NCI-H1694 (cell line): ENCODE results near the gene THOC7.

ENCODE experiments used
- DNase-seq: peaks from one replicate; lab custom pipeline; 2025; lab: John Stamatoyannopoulos, UW

Gene THOC7

GRCh38 chr3:63842127-63842526, 21.5 kb downstream of the THOC7 start:
- no peak for DNase-seq

GRCh38 chr3:63841704-63842103, 21.9 kb downstream of the THOC7 start:
- DNase-seq = no peak

- no peak for DNase-seq
These were observed 31.2 kb downstream of the THOC7 start for GRCh38 chr3:63832395-63832794.

GRCh38 chr3:63830526-63830925, 33.1 kb downstream of the THOC7 start:
- DNase-seq = no peak

- no peak for DNase-seq
These were observed 39.3 kb downstream of the THOC7 start for GRCh38 chr3:63824309-63824708.

- DNase-seq = no peak
These were observed 44.5 kb downstream of the THOC7 start, which contains the start of gene C3orf49 for GRCh38 chr3:63819151-63819398. Gene C3orf49 (plus strand): TSS chr3:63819299. CDS start chr3:63819472, 173 bp downstream.

- DNase-seq = peak; percentile 24
These were observed 45.1 kb downstream of the THOC7 start for GRCh38 chr3:63818282-63819150.

GRCh38 chr3:63817225-63817624, 46.4 kb downstream of the THOC7 start:
- DNase-seq = no peak

- DNase-seq = no peak
These were observed 49.4 kb downstream of the THOC7 start for GRCh38 chr3:63814237-63814636.

GRCh38 chr3:63809607-63810006, 54.0 kb downstream of the THOC7 start:
- no peak for DNase-seq

- DNase-seq = no peak
These were observed 55.0 kb downstream of the THOC7 start for GRCh38 chr3:63808633-63809032.

- DNase-seq = no peak
These were observed 55.5 kb downstream of the THOC7 start for GRCh38 chr3:63807961-63808565.

- no peak for DNase-seq
These were observed 59.7 kb downstream of the THOC7 start for GRCh38 chr3:63803911-63804310.

- DNase-seq = no peak
These were observed 63.5 kb downstream of the THOC7 start for GRCh38 chr3:63800097-63800496.

GRCh38 chr3:63798949-63799348, 64.7 kb downstream of the THOC7 start:
- DNase-seq = no peak

GRCh38 chr3:63798544-63798943, 65.1 kb downstream of the THOC7 start:
- DNase-seq = no peak

GRCh38 chr3:63795438-63795837, 68.2 kb downstream of the THOC7 start:
- DNase-seq = no peak

- no peak for DNase-seq
These were observed 71.6 kb downstream of the THOC7 start for GRCh38 chr3:63791974-63792373.
